HG03457 (cell line): Measurements from ENCODE around the gene SLC27A1.
"Not testable (repeated sequence)": the region's sequence is repeated elsewhere in the genome, so short reads cannot be mapped to it uniquely, and the experiment has no call there.

Experiments
- ATAC-seq: cut with Tn5 transposase; IDR thresholded peaks from one replicate; pipeline ENCODE4 v1.9.1; 2021; ENCODE audit warnings: moderate number of reproducible peaks; ENCODE audit not compliant: unreplicated experiment

Gene SLC27A1

DNA sequence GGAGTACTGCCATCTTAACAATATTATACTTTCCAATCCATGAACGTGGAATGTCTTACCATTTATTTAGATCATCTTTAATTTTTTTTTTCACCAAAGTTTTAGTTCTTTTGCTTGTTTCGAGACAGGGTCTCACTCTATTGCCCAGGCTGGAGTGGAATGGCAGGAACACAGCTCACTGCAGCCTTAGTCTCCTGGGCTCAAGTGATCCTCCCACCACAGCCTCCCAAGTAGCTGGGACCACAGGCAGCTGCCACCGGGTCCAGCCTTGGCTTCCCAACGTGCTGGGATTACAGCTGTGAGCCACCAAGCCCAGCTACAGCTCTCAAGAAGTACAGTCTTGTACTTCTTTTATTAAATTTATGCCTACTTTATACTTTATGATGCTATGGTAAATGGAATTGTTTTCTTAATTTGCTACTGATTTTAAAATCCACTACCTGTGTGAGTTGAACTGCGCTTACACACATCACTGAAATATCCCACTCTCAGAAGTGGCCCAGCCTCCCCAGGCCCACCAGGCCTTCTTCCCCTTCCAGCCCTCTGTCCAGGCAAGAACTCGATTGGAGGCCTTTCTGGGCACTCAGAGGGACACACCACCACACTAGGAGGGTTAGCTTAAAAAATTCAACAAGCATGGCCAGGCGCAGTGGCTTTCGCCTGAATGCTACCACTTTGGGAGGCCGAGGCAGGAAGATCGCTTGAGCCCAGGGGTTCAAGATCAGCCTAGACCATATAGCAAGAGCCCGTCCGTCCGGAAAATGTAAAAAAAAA is 40.1 kb downstream of the SLC27A1 start:
- no peak for ATAC-seq

DNA sequence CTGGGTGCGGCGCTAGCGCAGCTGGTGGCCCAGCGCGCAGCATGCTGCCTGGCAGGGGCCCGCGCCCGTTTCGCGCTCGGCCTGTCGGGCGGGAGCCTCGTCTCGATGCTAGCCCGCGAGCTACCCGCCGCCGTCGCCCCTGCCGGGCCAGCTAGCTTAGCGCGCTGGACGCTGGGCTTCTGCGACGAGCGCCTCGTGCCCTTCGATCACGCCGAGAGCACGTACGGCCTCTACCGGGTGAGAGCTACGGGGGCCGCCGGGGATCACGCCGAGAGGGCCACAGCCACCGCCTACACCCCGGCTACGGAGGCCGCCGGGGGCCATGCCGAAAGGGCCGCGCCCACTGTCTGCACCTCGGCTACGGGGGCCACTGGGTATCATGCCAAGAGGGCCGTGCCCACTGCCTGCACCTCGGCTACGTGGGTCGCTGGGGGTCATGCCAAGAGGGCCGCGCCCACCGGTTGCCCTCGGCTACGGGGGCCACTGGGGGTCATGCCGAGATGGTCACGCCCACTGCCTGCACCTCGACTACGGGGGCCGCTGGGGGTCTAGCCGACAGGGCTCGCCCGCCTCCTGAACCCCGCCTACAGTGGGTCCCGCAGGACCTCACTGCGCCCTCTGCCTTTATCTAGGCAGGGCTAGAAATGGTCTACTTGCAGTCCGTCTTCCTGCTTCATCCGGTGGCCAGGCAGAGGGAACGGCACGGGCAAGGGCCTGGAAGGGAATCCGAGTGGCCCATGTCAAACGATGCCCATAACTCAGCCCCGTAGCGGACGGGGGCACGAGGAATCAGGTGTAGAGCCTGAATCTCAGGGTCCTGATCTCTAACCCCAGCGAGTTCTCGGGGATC is 41.6 kb downstream of the SLC27A1 start:
- ATAC-seq: peak; percentile 46

DNA sequence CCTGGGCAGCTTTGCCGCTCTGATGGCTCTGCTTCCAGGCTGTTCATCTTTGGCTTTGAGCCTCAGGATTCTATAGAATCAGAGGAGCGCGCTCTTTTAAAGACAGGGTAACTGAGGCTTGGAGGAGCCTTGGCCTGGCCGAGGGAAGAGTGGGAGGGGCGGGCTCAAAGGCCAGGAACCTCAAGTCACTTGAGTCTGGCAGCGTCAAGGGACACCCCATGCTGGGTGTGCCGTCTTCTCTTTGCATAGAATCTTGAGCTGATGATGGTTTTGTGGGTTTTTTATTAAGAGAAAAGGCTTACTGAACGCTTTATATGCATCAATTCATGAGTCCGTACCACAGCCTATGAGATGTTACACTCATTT is 42.2 kb downstream of the SLC27A1 start:
- ATAC-seq: no peak

DNA sequence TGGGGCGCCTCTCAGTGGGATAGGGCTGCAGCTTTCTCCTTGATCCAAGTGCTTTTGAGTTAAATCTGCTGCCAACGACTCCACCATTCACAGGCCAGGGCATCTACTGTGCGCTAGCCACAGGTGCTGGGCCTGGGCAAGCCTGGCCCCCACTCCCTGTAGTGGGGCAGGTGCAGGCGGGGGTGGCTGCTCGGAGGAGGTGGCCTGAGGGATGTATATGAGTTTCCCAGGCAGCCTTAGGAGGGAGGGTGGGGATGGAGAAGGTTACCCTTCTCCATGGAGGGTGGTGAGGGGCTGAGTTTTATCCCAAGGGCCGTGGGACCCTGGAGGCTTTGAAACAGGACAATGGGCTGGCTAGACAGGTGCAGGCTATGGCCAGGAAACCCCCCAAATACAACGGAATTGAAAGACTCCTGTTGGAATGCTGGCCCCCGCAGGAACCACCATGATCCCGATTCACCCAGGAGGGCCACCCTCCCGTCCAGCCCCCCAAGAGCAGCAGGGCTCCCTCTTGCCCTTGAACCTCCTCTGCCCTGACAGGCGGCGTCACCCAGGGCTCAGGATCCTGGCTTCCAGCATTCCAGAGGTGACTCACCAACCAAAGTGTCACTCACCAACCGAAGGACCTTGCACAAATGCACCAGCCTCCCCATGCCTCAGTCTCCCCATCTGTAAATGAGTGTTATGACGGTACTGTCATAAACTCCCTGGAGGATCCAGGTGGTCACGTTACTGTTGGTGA is 45.3 kb downstream of the SLC27A1 start:
- ATAC-seq: no peak

DNA sequence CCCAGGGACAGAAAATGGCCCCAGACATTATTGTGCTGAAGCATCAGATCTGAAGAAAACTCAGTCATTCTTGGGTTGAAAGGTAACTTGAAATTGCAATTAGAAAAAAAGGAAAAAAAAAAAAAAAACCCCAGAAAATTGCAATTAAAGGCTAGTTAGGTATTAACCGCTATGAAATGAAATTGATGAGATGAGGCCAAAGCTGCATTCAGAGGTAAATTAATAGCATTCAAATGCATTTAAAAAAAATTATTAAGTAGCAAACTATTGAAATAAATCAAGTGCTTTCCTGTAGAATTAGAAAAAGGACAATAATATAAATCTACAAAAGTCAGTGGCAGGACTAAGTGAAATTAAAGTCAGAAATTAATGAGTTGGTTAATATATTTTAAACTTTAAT is 47.6 kb downstream of the SLC27A1 start:
- no peak for ATAC-seq

DNA sequence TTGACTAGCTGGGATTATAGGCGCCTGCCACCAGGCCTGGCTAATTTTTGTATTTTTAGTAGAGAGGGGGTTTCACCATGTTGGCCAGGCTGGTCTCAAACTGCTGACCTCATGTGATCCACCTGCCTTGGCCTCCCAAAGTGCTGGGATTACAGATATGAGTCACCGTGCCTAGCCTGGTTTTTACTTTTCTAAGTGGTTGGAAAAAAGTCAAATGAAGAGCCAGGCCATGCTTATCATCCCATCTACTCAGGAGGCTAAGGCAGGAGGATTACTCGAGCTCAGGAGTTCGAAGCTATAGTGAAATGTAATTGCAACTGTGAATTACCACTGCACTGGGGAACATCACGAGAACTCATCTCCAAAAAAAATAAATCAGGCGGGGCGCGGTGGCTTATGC is 48.3 kb downstream of the SLC27A1 start:
- ATAC-seq: not testable (repeated sequence)

DNA sequence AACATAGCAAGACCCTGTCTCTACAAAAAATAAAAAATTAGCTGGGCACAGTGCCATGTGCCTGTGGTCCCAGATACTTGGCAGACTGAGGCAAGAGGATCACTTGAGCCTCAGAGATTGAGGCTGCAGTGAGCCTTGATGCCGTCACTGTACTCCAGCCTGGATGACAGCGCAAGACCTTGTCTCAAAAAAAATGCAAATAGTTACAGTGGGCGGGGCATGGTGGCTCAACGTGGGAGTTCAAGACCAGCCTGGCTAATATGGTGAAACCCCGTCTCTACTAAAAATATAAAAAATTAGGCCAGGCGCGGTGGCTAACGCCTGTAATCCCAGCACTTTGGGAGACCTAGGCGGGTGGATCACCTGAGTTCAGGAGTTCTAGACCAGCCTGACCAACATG is 49.6 kb downstream of the SLC27A1 start:
- ATAC-seq: no peak

DNA sequence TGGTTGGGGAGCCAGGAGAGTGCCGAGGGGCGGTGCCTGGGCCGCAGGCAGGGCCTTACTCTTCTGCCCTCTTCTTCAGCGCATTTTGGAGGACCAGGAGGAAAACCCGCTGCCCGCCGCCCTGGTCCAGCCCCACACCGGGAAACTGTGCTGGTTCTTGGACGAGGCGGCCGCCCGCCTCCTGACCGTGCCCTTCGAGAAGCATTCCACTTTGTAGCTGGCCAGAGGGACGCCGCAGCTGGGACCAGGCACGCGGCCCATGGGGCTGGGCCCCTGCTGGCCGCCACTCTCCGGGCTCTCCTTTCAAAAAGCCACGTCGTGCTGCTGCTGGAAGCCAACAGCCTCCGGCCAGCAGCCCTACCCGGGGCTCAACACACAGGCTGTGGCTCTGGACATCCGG is 50.5 kb downstream of the SLC27A1 start:
- no peak for ATAC-seq

DNA sequence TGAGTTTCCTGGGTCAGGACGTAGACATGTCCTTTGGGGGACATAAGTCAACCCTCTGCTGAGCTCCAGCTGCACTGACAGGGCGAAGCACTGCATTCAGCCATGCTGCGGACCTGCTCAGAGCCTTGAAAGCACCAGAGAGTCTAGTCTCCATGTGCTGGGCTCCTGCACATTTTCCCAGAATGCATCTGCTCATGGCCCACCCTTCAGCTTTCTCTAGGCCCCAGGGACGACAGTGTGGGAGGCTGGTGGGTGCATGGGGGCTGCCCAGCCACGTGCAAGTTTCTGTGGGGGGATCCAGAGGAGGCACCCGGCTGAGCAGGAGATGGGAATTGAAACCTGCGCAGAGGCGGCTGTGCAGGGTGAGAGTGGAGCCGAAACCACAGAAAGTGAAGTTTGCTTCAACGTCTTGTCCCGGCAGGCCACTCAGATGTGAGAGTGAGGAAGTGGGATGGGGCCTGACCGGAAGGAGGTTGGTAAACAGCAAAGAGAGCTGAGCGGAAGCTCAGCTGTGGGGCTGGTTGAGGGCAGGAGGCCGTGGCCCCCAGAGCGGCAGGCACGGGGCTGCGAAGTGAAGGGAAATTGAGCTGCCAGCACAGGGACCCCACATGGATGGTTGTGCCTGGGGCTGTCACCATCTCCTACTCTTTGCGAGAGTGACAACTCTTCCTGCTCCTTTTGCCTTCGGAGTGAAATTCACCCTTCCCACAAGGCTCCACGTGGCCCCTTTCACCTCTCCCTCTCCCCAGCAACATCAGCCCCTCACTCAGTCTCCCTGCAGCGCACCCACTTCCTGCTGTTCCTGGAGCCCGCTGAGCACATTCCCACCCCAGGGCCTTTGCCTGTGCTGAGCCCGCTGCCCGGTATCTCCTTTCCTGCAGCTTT is 52.9 kb downstream of the SLC27A1 start:
- peak; percentile 74 for ATAC-seq

DNA sequence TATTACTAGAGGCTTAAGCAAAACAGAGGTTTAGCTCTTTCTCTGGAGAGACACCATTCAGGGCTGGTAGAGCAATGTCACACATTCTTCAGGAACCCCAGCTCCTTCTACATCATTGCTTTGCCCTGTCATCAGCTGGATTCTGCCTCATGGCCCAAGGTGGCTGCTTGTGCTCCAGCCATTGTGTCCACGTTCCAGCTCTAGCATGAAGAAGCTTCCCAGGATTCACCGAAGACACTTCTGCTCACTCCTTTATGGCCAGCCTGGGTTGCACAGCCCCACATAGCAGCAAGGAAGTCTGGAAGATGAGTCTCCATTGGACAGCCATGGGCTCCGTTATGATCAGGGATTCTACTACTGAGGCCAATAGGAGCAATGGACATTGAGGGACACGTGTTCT is 54.3 kb downstream of the SLC27A1 start:
- no peak for ATAC-seq

DNA sequence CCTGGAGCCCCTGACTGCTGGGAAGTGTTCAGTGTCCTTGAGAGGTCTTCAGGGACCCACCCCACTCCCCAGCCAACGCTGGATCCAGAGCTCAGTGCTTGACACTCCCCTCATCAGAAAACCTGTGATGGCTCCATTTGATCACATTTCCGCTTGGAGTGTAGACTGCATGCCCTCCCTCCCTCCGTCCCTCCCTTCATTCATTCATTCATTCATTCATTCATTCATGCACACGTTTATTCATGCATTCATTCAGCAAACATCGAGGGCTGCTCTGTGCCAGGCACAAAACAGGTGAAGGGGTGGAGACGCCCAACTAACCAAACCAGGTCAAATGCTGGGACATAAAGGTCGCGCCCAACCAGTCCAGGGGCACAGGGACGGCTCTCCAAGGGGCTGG is 54.8 kb downstream of the SLC27A1 start:
- ATAC-seq: no peak

DNA sequence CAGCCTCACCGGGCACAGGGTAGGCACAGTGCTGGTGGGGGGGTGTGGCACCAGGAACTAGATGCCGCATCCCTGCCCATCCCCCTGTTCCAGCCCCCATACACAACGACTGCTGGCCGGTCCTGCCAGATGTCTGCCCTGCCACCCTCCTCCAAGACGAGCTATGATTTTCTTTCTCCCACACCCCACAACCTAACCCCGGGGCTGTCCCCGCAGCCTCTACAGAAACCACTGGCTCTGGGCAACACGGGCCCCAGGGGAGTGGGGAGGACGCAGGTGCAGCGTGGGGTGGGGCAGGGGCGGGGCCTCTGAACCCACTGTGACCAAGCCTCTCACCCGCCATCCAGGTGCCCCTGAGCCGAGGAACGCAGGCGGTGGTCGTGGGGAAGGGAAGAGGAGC is 56.6 kb downstream of the SLC27A1 start:
- ATAC-seq: no peak

DNA sequence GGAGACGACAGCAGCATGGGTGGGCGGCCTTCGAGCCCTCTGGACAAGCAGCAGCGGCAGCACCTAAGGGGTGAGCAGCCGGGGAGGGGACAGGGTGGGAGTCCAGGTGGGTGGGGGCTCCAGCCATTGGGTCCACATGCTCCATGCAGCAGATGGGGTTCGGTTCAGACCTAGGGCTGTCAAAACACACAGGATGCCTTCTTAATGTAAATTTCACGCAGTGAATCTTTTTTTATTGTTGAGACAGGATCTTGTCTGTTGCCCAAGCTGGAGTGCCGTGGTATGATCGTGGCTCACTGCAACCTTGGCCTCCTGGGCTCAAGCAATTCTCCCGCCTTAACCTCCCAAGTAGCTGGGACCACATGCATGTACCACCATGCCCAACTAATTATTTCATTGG is 57.0 kb downstream of the SLC27A1 start:
- ATAC-seq: no peak

DNA sequence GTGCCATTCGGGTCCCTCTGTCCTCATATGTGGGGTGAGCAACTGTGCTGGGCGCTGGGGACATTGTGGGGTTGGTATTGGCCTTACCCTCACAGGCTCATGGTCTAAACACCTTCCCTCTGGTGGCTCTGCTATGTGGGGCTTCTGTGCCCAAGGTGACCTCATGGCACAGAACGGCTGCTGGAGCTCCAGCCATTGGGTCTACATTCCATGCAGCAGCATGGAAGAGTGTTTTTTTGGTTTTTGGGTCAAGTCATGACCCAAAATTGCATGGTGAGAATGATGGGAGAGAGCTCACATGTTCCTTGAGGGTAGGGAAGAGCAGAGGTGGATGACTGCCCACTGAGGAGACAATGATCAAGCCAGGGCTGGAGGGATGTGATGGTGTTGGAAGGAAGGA is 58.3 kb downstream of the SLC27A1 start:
- no peak for ATAC-seq

DNA sequence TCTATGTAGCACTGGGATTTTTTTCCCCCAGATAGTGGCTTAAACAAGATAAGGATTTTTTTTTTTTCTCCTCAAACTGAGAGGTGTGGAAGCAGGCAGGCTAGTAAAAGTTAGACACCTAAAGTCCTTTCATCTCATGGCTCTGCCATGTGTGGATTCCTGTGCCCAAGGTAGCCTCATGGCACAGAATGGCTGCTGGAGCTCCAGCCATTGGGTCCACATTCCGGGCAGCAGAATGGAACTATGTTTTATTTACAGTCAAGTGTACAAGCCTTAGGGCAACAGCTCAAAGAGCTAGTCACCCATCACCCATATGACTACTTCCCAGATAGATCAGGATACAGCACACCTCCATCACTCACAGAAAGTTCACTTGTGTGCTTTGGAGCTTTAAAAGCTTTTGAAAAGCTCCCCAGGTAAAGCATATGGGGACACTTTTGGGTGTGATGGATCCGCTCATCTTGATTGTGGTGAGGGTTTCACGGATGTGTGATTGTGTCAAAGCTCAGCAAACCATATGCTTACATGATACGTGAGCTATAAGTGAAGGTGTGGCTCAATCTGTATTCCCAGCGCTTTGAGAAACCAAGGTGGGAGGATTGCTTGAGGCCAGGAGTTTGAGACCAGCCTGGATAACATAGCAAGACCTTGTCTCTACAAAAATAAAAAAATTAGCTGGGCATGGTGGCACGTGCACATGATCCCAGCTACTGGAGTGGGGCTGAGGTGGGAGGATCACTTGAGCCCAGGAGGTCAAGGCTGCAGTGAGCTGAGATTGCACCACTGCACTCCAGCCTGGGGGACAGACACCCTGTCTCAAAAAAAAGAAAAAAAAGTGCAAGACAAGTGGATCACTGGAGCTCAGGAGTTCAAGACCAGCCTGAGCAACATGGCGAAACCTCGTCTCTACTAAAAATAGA is 59.2 kb downstream of the SLC27A1 start:
- ATAC-seq: no peak

DNA sequence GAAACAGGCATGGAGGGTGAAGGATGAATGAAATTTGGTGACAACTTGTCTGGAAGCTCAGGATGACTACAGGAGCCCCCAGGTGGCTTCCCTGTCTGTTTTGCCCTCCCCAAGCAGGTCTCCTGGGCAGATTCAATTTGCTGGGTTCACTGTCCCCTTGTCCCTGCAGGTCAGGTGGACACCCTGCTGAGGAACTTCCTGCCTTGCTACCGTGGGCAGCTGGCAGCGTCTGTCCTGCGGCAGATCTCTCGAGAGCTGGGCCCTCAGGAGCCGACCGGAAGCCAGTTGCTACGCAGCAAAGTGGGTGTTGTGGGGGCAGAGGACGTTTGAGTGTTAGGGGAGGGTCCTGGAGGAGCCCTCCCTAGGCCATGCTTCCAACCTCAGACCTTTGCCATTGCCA is 60.3 kb downstream of the SLC27A1 start:
- no peak for ATAC-seq

DNA sequence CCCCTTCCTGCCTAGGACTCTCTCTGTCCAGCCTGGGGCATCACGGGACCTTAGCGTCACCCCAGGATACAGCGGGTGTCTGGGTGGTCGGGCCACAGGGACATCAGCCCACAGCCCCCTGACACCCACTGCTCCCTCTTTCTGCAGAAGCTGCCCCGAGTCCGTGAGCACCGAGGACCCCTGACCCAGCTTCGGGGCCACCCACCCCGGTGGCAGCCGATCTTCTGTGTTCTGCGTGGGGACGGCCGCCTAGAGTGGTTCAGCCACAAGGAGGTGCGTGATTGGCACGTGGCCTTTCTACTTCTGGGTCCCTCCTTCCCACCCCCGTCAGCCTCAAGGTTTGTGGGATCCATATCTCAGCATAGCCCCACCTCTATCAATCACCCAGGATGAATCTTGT is 61.8 kb downstream of the SLC27A1 start:
- no peak for ATAC-seq

DNA sequence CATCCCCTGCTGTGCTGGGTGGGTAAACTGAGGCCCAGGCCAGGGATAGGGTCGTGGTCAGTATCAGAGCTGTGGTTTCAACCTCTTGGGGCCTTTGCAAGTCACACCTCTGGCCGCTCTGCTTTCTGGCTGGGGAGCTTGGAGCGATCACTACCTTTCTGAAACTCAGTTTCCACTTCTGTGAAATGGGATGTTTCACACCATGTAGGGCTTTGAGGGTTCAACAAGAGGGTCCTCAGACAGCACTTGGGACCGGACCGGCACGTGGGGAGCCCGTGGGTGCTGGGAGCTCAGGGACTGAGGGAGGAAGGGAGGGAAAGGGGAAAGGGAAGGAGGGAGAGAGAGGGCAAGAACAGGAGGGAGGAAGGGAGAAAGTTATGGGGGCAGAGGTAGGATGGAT is 62.2 kb downstream of the SLC27A1 start:
- ATAC-seq: no peak

DNA sequence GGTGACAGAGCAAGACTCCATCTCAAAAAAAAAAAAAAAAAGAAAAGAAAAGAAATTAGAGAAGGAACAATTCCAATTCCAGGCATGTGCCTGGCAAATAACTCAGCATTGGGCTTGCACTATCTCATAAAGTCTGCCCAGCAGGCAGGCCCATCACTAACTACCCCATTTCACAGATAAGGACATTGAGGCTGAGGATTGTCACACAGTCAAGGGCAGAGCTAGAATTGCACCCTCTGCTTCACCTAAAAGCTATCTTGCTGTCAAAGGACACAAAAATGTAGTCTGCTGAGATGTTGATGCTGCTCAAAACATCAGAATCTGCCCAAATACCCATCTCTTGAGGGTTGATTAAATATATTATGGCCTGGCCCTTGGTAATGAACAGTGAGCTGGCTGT is 64.4 kb downstream of the SLC27A1 start:
- no peak for ATAC-seq

DNA sequence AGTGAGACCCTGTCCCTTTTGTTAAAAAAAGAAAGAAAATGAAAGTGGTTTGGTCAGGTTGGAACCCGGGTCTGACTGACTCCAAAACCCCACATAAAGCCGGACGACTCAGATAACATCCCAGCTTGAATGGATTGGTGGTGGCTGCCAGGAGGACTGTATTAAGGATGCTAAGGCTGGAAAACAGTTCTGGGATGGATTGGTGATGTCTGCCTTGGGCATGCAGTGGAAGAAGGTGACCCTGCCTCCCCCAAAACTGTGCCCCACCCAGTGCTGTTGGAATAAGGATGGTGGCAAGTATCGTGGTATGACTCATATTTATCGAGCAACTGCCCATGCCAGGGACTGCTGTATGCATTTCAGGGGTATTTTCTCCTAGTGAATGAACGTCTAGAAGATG is 66.6 kb downstream of the SLC27A1 start:
- ATAC-seq: no peak
